GM19240 (cell line): Measurements from ENCODE around the gene ABCA7.
"Not testable (repeated sequence)": the region's sequence is repeated elsewhere in the genome, so short reads cannot be mapped to it uniquely, and the experiment has no call there.

Experiments
- DNase-seq: peaks from one replicate; pipeline ENCODE4 v3.0.0; 2011; ENCODE audit warnings: low spot score; ENCODE audit not compliant: insufficient read length

The ABCA7 gene

GRCh38 chr19:1017115-1017905 lies 22.6 kb upstream of the ABCA7 start:
- no peak for DNase-seq

DNA sequence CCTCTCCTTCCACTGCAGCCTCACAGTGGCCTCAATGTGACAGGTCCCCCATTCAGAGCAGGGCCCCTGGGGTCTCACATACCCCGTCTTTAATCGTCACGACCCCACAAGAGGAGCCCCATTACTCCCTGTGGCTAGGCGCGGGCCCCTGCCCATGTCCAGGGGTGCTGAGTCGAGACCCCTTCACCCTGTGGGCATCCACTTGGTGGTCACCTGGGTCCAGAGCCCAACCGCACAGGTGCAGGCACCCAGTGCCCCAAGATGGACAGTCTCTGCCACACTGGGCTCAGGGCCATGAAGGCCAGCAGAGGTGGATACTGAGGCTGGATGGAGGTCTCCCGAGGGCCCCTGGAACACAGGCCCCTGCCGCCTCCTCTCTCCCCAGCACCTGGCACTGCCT lies 22.0 kb upstream of the ABCA7 start:
- no peak for DNase-seq

DNA sequence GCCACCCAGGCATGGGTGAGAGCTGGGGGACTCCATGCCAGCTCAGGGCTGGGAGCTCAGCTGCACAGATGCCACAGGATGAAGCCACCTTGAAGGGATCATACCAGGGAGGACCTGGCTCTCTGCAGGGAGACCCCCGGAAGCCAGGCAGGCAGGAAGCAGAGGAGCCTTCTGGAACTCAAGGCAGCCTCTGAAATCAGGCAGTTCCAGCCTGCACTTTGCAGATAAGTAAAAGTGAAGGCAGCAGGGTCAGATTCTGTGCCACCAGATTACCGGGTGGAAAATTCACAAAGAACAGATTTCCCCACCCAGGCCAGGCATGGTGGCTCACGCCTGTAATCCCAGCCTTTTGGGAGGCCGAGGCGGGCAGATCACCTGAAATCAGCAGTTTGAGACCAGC lies 21.5 kb upstream of the ABCA7 start:
- no peak for DNase-seq

DNA sequence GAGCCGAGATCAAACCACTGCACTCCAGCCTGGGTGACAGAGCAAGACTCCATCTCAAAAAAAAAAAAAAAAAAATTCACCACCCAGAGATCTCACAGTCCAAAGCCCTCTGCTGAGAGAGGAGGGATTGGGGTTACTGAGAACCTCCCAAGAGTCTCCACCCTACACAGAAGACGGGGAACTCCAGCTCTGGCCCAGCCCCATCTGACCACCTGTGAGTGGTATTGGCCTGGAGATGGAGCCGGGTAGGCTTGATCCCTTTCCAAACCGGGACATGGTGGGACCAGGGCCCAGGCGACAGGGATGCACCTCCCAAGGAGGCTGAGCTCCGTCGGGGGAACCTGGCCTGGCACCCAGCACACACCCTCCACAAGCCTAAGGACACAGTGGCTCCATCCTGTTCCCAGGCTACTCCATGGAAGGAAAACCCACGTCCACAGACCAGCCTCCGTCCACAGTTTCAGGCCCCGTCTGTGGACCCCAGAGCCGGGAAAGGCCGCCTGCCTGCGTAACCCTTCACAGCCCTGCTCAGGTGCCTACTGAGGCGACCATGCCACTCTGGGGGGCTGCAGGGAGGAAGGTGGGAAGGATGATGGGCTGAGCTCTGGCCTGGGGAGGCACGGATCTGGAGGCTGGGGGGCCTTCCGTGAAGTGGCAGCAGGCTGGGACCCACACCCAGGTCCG lies 20.8 kb upstream of the ABCA7 start:
- no peak for DNase-seq

- DNase-seq = no peak
These were observed 20.3 kb upstream of the ABCA7 start for GRCh38 chr19:1019616-1019961.

DNA sequence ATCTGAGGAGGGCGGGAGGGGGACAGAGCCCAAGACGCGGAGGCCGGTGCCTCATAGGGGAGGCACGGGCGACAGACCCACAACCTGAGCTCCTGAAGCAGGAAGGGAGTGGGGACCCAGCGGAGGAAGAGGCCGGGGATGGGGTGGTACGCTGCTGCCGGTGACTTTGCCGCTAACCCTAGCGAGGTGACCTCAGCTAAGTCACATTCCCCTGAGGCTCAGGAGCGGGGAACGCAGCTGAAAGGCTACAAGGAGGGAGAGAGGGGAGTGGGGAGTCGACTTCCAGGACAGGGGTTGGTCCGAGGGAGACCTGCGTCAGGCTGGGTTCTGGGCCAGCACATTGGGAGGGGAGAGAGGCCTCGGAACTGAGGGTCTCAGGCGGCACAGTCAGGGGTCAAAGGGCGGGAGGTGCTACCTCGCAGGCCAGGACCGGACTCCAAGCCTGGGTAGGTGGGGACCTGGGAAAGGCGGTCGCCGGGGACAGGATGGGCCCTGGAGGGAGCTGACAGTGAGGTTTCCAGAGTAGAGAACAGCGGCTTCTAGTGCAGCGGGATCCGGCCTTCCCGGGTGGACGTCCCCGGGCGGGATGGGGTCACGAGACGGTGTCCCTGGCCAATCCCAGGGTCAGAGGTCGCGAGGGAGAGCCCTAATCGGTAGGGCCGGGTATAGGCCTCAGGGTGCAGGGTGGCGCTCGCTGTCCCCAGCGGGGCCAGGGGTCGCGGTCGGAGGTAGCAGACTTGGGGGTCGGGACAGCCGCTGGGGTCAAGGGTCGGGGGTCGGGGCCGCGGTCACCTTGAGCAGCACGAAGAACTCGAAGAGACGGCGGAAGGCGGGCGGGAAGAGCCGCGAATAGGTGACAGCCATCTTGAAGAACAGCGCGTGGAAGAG lies 19.7 kb upstream of the ABCA7 start:
- no peak for DNase-seq

- DNase-seq = peak; percentile 99
These were observed 19.0 kb upstream of the ABCA7 start, which contains the start of gene TMEM259 for GRCh38 chr19:1020868-1021425. Gene TMEM259 (minus strand): TSS chr19:1021123. CDS start chr19:1020996, 127 bp downstream.

- not testable (repeated sequence) for DNase-seq
These were observed 16.1 kb upstream of the ABCA7 start for GRCh38 chr19:1023883-1024188.

DNA sequence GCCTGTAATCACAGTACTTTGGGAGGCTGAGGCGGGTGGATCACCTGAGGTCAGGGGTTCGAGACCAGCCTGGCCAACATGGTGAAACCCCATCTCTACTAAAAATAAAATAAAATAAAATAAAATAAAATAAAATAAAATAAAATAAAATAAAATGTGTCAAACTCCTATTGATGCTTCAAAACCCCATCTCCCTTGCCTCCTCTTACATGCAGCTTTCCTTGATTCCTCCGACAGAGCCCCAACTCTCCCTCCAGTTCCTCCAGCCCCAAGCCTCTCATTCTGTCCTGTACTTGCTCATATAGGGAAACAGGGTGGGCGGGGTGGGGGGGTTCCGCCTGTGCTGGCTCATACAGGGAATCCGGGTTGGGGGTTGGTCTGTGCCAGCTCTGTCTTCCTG lies 14.8 kb upstream of the ABCA7 start:
- DNase-seq = not testable (repeated sequence)

DNA sequence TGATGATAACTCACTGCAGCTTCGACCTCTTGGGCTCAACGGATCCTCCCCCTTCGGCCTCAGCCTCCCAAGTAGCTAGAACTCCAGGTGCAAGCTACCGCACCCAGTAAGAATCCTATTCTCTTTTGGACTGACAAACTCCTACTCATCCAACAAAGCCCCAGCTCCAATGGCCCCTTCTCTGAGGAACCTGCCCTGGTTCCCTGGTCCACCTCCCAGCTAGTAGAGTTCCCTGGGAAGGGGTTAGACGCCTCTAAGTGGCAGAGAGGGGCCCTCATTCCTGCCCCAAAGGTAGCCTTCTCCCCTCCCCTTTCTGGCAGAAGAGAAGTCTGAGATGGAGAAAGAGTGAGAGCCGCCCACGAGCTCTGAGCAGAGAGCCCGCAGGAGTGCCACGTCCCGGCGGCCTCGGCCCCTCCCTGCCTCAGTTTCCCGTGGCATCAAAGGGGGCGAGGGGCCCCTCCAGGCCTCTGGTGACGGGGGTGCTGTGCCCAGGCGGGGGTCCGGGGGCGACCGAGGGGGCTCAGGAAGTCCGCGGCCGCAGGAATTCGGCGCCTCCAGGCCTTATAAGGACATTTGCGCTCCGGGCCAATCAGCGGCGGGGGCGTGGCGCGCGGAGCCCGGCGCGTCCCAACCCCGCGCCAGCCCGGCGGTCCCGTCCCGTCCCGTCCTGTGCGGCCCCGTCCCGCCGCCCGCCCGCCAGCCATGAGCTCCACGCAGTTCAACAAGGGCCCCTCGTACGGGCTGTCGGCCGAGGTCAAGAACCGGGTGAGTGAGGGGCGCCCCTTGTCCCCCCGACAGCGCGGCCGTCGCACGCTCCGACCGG lies 13.7 kb upstream of the ABCA7 start, which contains the start of gene CNN2:
Gene CNN2 (plus strand): TSS at position 649 of the 823 bp plus-strand sequence. CDS start 54 bp downstream, at position 703.
- DNase-seq = no peak

GRCh38 chr19:1026783-1027649 lies 12.9 kb upstream of the ABCA7 start:
- DNase-seq = peak; percentile 14

- DNase-seq = peak; percentile 18
These were observed 12.3 kb upstream of the ABCA7 start for GRCh38 chr19:1027650-1028061.

GRCh38 chr19:1028062-1028926 lies 11.6 kb upstream of the ABCA7 start:
- peak; percentile 53 for DNase-seq

DNA sequence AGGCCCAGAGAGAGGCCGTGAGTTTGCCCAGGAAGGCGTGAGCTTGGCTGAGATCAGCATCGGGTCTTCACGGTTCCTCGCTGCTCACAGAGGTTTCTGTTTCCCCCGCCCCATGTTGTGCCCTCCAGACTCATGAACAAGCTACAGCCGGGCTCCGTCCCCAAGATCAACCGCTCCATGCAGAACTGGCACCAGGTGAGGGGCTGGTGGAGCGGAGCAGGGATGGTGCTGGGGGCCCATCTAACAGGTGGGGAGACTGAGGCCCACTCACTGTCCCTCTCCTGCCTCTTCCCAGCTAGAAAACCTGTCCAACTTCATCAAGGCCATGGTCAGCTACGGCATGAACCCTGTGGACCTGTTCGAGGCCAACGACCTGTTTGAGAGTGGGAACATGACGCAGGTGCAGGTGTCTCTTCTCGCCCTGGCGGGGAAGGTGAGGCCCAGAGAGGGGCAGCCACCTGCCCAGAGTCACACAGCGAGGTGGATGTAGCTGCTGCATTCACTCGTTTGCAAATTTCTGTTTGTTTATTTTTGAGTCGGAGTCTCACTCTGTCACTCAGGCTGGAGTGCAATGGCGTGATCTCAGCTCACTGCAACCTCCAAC lies 7.5 kb upstream of the ABCA7 start:
- DNase-seq = no peak

DNA sequence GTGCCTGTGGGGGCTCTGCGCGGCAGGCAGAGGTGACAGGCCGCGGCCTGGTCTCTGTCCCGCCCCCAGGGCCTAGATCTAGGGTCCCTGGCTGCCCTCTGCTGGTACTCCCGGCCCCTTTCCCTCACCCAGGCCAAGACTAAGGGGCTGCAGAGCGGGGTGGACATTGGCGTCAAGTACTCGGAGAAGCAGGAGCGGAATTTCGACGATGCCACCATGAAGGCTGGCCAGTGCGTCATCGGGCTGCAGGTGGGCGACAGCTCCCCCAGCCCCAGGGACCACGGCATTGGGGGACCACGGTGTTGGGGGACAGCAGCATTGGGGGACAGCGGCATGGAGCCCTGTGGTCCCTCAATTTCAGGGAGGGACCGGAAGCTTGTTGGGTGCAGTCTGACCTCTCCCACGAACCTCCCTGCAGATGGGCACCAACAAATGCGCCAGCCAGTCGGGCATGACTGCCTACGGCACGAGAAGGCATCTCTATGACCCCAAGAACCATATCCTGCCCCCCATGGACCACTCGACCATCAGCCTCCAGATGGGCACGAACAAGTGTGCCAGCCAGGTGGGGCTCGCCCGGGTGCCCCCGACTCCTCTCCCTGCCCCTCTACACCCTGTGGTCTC lies 3.8 kb upstream of the ABCA7 start:
- DNase-seq = no peak

GRCh38 chr19:1037621-1038064 lies 2.3 kb upstream of the ABCA7 start:
- no peak for DNase-seq

- DNase-seq = no peak
These were observed 795 bp upstream of the ABCA7 start for GRCh38 chr19:1038978-1039645.
